Measurements from ENCODE around the gene IL5RA. TPM values are rescaled to one million over a fixed set of nuclear protein-coding genes. Genes with fewer than 3 reads are reported as not detected.

Gene IL5RA
- total and polyA plus RNA-seq, 7 donors = under 0.01 to 0.49 (median 0.10) TPM; not detected in 3

DNA sequence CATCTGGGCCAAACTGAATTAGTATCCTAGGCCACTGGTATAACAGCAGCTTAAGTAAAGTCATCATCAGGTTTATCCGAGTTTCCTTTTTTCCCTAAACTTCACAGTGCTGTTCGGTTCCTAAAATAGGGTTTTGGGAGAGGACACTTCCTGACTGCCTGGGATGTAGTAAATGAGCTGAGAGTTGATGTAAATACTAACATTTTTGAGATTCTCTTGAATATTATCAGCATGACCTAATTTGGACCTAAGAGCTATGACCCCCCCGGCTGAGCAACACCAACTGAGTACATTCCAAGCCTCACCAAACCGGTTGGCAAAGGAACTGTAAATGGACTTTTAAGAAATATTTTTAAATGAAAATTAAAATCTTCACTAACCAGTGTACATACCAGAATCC lies 78.8 kb downstream of the IL5RA start:
- no peak for DNase-seq
- H3K4me3 ChIP-seq = no peak overlapping the region
- H3K9me3 ChIP-seq = no peaks in the 10 kb centered on the region
- H3K27me3 ChIP-seq = no peaks in the 10 kb centered on the region
- intact Hi-C loops (cut with DNase I) = no loop called here
- H3K27ac ChIP-seq = peak overlapping the region in 1 of 4 donors; percentile 9
- H3K4me1 ChIP-seq = no peaks in the 10 kb centered on the region
- TF ChIP-seq POLR2A (IDR thresholded peaks at IDR 0.05) (no peak), POLR2AphosphoS5 (IDR thresholded peaks at IDR 0.05) (no peak), EP300 (IDR thresholded peaks at IDR 0.05) (no peak)
- TF ChIP-seq, protein P1, sequence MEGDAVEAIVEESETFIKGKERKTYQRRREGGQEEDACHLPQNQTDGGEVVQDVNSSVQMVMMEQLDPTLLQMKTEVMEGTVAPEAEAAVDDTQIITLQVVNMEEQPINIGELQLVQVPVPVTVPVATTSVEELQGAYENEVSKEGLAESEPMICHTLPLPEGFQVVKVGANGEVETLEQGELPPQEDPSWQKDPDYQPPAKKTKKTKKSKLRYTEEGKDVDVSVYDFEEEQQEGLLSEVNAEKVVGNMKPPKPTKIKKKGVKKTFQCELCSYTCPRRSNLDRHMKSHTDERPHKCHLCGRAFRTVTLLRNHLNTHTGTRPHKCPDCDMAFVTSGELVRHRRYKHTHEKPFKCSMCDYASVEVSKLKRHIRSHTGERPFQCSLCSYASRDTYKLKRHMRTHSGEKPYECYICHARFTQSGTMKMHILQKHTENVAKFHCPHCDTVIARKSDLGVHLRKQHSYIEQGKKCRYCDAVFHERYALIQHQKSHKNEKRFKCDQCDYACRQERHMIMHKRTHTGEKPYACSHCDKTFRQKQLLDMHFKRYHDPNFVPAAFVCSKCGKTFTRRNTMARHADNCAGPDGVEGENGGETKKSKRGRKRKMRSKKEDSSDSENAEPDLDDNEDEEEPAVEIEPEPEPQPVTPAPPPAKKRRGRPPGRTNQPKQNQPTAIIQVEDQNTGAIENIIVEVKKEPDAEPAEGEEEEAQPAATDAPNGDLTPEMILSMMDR (IDR thresholded peaks at IDR 0.05) = no peak
- no peaks in the 10 kb centered on the region for H3K36me3 ChIP-seq
- WGBS, 2 donors = 83 to 87% methylated on average over 4 of the region's 4 CpGs

DNA sequence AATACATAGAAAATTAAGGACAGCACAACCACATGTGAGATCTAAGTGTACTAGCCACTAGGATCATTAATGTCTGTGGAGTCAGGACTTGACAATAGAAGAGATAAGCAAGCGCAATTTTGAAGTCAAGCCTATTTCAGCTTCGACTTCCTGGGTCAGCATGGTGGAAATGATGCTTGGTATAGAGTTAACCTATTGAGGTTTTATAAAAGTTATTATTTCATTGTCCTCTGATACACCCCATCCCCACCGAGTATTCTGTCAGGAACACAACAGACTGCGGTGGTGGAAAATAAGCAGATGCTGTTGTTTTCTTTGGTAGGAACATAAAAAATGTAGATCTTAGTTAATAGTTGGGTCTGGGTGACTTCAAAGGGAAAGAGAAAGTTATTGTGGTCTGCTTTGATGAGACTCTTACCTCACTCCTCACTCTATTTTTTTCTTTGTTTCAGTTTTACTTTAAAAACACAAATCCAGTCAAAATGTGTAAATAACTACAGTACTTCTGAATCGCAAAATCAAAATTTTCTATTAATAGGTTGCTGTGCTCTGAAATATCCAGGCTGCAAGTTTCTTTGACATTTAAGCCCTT lies 82.1 kb downstream of the IL5RA start:
- WGBS, 2 donors = 64 to 81% methylated on average over 5 of the region's 5 CpGs
- H3K36me3 ChIP-seq = no peaks in the 10 kb centered on the region

DNA sequence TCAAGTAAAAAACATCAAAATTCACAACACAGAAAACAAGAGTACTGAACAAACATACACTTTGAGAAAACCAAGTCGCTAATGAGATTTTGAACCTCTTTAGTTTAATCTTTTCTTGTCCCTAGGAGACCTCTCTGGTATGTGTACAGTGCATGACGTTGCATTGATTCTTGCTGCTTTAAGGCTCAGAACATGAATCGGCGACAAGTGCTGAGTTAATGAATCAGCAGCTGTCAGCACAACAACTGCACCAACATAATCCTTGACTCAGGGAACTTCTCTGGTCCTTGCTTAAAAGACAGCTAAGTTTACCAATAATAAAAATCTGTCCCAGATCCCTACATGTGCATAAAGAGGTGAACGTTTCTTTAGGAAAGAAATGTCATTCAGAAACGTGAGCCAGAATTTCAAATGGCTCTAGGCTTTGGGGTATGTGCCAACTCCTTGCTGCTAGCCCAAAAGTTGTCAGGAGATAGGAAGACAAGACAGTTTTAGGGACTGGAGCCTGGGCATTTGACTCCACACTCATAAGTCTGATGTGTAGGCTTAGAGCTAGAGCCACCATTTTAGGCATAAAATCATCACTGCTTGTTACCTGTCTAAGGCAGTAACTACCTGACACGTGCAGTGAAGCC lies 86.9 kb downstream of the IL5RA start:
- no peak for TF ChIP-seq POLR2AphosphoS5 (IDR thresholded peaks at IDR 0.05)
- no peak for TF ChIP-seq POLR2A (IDR thresholded peaks at IDR 0.05)
- TF ChIP-seq EP300 (IDR thresholded peaks at IDR 0.05) = no peak
- TF ChIP-seq, protein P1 (IDR thresholded peaks at IDR 0.05) = no peak
- 76 to 87% methylated on average over 7 of the region's 7 CpGs for WGBS, 2 donors
- intact Hi-C loops (cut with DNase I) = no loop called here
- H3K4me3 ChIP-seq = no peak overlapping the region
- H3K9me3 ChIP-seq = no peaks in the 10 kb centered on the region
- no peaks in the 10 kb centered on the region for H3K4me1 ChIP-seq
- H3K27me3 ChIP-seq = no peaks in the 10 kb centered on the region
- no peak overlapping the region for H3K27ac ChIP-seq
- no peak for DNase-seq
- no peaks in the 10 kb centered on the region for H3K36me3 ChIP-seq

More for the DNA sequence above, 82.1 kb downstream of the IL5RA start:
- no peak overlapping the region for H3K4me3 ChIP-seq
- no peaks in the 10 kb centered on the region for H3K4me1 ChIP-seq
- H3K9me3 ChIP-seq = no peaks in the 10 kb centered on the region
- TF ChIP-seq, protein P1 (IDR thresholded peaks at IDR 0.05) = no peak
- no peaks in the 10 kb centered on the region for H3K27me3 ChIP-seq
- intact Hi-C loops (cut with DNase I) = no loop called here
- H3K27ac ChIP-seq = no peak overlapping the region
- no peak for DNase-seq

DNA sequence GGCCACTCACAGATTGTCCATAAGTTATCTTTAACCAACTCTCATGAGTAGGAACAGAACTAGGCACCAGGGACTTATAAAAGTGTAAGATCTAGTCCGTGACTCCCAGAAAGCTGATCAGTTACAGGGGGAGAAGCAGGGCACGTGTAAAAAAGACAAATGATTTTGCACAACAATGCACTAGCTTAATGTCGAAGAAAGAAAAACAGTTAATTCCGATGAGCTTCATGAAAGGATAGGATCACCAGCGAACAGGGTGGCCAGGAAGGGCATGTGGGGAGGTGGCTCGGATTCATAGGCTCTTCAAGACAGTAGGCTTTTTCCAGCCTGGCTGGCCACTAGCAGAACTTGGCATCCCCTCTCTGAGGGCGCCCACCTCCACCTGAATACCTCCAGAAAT lies 90.0 kb downstream of the IL5RA start:
- no peak for DNase-seq
- no peaks in the 10 kb centered on the region for H3K36me3 ChIP-seq
- H3K27ac ChIP-seq = no peak overlapping the region
- TF ChIP-seq EP300 (IDR thresholded peaks at IDR 0.05) (no peak), POLR2A (IDR thresholded peaks at IDR 0.05) (no peak), POLR2AphosphoS5 (IDR thresholded peaks at IDR 0.05) (no peak)
- TF ChIP-seq, protein P1 (IDR thresholded peaks at IDR 0.05) = no peak
- no peak overlapping the region for H3K4me3 ChIP-seq
- intact Hi-C loops (cut with DNase I) = no loop called here
- H3K4me1 ChIP-seq = no peaks in the 10 kb centered on the region
- no peaks in the 10 kb centered on the region for H3K9me3 ChIP-seq
- H3K27me3 ChIP-seq = no peaks in the 10 kb centered on the region
- 90 to 95% methylated on average over 7 of the region's 7 CpGs for WGBS, 2 donors

Small RNAs within 50 kb of the gene (small RNA-seq; reads per million reads assigned to genes)
- 0 reads per million in 3 donors for gene RF00416

Other genes with a start within 250 kb of the IL5RA start
- gene TRNT1, start 16.6 kb upstream of the IL5RA start, total RNA-seq = 10 to 100 TPM; 14.9 to 17.7 (median 15.7) TPM
- gene TRNT1, start 16.6 kb upstream of the IL5RA start, polyA plus RNA-seq = 10 to 100 TPM in 2 of 3 donors, 1 to 10 TPM in 1; 7.8 to 14.8 (median 10.9) TPM
- 100 to 1,000 TPM in 3 of 4 donors, 10 to 100 TPM in 1; 61.9 to 271 (median 157) TPM for gene CRBN, start 69.3 kb upstream of the IL5RA start, total RNA-seq
- gene CRBN, start 69.3 kb upstream of the IL5RA start, polyA plus RNA-seq = 10 to 100 TPM; 24.6 to 34.8 (median 29.6) TPM

Data from sigmoid colon (tissue), 7 donors.